Stimulated activated CD8-positive, alpha-beta memory T cell treated with anti-CD3 and anti-CD28 coated beads, Interleukin-7, amount 100 ng/mL, for 4 hours (primary cell): ENCODE measurements around the gene MOK.

ENCODE experiments used
- DNase-seq, 2 donors: peaks; one replicate each; pipeline ENCODE4 v3.0.0-alpha.2; 2020; ENCODE audit warnings: low read depth in 2 of 2

The MOK gene

GRCh38 chr14:102181187-102181586 lies 123.8 kb downstream of the MOK start:
- DNase-seq: no peak

GRCh38 chr14:102180248-102180998 lies 124.5 kb downstream of the MOK start:
- no peak for DNase-seq
